Stimulated activated CD8-positive, alpha-beta memory T cell treated with anti-CD3 and anti-CD28 coated beads, Interleukin-15, amount 100 ng/mL, for 1 hour (primary cell): ENCODE results near the gene CHST13.

ENCODE experiments used
- DNase-seq: peaks from one replicate; pipeline ENCODE4 v3.0.0-alpha.2; 2020; ENCODE audit warnings: low read depth

The CHST13 gene

GRCh38 chr3:126540951-126541627 lies 17.1 kb downstream of the CHST13 start:
- DNase-seq, result no peak

- DNase-seq, result no peak
Observed at GRCh38 chr3:126541628-126542339, 17.8 kb downstream of the CHST13 start.

DNA sequence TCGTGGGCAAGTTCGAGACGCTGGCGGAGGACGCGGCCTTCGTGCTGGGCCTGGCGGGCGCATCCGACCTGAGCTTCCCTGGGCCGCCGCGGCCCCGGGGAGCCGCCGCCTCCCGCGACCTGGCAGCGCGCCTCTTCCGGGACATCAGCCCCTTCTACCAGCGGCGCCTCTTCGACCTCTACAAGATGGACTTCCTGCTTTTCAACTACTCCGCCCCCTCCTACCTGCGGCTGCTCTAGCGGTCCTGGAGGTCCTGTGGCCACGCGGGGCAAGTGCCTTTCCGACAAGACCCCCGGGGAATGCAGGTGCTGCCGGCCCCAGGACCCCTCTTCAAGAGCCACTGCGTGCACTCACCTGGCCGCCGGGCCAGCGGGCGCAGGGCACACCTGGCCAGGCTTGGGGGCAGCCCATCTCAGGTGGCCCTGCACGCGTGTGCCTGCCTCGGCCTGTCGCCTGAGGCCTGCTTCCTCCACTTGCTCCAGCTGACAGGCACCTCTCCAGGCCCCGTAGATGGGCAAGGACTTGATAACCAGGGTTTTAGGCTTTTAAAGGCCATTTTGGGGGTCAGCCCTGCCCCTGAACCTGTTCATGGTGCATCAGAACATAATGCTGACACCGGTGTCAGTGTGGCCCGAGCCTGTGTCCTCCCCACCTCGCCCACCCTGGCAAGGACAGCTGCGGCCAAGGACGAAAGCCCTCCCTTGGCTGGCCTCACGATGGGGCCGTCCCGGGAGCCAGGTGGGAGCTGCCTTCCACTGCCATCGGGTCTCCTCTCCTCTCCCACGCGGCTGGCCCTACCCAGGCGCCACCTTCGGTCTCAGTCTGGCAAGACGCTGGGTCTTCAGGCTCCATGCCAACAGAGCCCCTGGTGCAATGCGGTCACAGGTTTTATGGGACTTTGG lies 18.6 kb downstream of the CHST13 start:
- DNase-seq, result no peak

DNA sequence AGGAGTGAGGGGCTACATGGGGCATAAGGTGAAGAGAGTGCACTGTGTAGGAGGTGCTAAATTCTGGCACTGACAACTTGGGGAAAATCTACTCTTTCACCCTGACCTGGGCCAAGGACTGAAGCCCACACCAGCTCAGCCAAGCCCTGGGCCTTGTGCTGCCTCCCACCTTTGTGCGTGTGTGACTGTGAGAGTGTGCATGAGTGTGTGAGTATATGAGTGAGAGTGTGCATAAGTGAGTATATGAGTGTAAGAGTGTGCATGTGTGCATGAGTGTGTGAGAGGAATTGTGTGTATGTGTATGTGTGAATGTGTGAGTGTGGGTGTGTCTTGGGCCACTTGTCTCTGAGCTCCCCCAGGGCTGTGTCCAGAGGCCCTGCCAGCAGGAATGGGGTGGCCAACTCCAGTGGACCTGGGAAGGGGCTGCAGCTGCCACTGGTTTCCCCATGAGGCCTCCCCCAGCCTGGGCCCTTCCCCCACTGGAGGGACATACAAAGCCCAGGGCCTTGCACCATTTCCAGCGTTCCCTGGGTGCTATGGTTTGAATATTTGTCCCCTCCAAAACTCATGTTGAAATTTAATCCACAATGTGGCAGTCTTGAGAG lies 19.6 kb downstream of the CHST13 start:
- no peak for DNase-seq

- no peak for DNase-seq
Observed at GRCh38 chr3:126544596-126545281, 20.8 kb downstream of the CHST13 start.

DNA sequence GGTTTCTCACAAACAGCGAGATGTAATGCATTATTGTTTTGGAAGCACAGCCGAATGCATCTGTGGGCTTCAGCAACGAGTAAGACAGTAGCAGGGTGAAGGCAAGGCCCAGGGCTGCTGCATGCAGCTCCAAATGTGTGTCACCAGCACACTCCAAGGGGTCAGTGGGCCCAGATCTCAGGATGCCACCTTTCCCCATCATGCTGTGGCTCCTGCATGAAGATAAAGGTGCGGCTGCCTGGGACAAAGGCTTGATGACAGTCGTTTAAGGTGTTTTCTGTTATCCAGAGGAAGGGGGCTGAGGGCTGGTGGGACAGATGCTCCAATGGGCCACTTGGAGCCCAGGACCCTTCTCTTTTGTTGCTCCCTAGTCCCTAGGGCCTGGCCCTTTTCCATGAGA lies 21.6 kb downstream of the CHST13 start:
- DNase-seq, result no peak

DNA sequence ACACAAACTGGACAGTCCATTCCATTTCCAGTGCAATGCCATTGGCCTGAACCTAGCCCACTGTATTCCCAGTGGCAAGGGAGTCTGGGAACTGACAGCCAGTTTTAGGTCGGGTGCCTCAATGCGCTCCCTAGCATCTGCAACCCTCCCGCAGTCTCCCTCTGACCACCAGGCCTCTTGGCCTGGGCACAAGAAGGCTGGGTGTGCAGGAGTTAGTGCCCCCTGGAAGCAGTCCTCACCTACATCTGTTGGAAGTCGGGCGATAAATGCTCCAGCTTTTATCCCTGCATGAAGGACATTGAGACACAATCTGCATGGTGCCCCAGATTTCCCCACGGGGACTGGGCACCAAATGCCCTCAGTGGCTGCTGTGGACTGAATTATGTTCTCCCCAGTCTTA lies 22.1 kb downstream of the CHST13 start:
- no peak for DNase-seq

- DNase-seq, result no peak
Observed at GRCh38 chr3:126546549-126547239, 22.7 kb downstream of the CHST13 start.

DNA sequence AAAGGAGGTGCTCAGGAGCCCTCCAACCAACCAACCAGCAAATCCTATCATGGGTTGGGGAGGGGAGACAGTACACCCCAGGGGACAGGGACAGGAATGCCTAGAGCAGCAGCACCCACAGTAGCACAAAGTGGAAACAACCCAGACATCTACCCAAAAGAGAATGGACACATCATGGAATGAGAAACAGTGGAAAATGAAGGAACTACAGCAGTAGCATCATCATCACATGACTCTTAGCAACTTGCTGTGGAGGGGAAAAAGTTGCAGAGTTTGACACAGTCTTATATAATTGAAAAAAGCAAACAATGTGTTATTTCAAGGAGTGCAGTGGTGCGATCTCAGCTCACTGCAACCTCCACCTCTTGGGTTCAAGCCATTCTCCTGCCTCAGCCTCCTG lies 23.8 kb downstream of the CHST13 start:
- no peak for DNase-seq

DNA sequence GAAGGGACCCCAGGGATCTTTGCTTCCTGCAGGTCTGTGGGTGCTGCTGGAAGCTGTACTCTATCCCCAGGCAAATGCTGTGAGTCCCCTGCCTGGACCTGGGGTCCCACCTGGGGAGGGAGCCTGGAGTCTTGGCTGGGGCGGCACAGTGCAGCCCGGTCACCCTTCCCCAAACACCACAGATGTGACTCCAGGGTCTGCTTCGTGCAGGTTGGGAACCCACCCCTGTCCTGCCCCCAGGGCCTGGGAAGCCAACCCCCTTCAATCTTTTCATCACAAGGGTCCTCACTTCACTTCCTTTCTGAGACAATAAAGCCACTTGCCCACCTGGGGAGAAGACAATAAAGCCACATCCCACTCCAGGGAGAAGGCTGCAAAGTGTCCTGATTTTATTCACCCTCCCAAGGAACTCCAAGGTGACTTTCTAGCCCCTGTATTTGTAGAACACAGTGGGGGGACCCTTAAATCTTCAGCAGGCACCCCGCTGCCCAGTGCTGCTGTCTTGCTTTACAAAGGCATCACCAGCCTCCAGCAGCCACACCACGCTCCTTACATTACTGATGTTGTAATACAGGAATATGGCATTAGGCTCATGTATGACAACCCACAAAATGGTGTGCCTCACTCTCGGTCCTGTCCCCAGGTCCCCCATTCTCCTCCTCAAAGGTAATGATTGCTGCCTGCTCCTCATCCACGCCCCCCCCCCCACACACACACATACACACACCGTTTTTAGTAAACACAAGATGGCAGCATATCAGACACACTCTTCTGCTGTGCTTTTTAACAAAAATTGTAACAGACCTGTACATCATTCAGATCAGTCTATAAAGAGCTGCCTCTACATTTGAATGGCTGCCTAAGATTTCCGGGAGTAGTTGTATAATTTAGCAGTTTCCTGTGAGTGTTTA lies 24.9 kb downstream of the CHST13 start:
- DNase-seq, result no peak

DNA sequence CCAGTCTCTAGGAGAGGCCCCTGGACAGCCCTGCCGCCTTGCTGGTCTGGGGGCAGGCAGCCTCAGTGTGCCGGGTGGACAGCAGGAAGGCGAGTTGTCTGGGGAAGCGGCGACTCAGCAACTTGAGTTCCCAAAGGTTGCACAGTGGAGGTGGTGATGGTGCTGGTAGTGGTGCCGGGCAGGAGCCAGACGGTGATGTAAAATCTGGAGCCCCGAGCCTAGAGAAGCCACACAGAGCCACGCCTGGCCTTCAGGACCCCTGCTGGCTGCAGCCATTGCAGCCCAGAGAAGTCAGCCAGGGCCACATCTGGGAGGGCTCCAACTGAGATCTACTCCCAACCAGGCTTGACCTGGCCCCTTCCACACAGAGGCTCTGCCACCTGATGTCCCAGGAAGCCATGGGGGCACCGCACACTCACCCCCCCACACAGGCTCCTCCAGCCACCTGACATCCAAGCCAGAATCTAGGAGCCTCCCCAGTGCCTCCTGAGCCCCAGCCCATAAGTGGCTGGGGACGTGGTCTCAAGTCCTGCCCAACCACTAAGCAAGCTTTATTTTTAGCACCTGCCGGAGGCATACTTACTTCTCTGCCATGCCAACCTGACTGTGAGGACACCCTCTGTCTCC lies 26.0 kb downstream of the CHST13 start:
- DNase-seq, result no peak

DNA sequence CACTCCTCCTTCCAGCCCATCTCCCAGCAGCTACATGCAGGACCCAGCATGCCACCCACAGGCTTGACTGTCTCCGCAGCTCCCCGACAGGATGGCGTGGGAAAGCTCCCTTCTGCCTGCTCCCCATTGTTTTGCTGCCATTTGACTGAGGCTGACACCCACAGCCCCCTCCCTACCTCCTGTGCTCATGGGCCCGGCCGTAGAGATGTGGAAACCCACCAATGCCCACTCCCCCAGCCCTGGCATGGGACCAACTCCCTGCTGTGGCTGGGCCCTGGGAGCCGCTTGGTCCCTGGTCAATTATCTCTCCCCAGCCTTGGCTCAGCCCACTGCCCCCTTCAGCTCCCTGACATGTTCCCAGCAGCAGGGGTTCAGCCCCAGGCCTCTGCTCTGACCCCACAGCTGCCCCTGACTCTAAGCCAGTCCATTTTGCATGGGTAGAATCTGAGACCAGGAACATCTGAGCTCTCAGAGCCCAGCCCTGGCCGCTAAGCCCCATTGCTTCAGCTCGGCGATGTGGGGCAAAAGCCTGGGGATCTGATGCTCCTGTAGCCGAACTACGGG lies 26.6 kb downstream of the CHST13 start:
- DNase-seq, result no peak

DNA sequence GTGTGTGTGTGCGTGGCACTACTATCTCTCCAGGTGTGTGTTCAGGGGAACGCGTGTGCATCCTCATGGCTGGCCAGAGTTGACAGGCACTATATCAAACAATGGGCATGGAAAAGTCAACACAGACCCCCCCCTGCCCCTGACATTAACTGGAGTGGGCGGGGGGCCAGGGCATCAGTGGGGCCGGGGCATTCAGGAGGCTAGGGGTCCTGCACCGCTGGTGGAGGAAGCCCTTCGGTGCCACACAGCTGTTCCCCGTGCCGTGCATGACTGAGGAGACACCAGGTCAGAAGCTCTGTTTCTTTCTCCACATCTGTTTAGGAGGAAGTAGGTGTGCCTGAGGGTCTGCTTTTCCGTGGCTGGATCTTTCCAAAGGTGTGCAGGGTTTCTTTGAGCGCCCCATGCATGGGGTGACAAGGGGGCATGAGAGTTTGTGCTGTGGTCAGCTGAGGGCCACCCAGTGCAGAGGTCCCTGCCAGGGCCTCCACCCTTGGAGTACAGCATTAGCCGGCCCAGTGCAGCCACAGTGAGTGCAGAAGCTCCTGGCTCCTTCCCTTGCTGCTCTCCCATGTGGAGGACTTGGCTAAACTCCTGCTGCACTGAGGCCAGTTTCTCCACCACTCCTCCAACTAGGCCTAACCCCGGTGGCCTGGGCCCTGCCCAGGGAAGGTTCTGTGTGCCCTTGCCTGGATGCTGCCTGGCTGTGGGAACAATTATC lies 27.3 kb downstream of the CHST13 start:
- no peak for DNase-seq

- DNase-seq, result no peak
Observed at GRCh38 chr3:126551839-126552687, 28.1 kb downstream of the CHST13 start.

- DNase-seq, result no peak
Observed at GRCh38 chr3:126552688-126553283, 28.8 kb downstream of the CHST13 start.

DNA sequence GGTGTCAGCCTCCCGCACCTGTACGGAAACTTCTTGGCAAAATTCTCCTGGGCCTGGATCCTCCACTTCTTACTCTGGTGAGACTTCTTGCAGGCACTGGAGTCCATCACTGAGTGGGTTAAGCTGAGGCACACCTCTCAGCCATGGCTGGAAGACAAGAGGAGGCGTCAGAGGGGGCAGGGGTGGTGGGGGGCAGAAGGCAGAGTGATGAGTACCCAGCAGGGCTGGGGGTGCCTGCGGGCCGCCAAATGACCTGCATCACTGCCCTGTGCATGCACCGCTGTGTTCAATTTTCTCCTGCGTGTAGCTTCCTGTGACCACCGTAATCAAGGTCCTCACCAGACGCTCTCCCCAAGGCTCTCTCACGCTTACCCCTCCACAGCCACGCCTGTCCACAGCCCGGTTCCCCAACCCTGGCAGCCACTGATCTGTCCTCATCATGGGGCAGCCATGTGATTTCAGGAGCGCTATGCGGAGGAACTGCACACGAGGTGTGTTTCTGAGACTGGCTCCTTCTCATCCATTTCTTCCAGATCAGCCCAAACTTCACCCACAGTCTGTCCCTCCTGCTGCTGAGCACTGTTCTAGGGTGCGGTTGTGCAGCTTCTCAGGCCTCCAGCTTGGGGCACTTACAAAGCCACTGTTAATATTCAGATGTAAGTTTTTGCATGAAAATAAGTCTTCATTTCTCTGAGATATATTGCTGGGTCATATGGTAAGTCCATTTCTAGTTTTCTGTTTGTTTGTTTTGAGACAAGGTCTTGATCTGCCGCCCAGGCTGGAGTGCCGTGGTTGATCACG lies 29.5 kb downstream of the CHST13 start:
- DNase-seq, result no peak
